Activated CD8-positive, alpha-beta T cell treated with anti-CD3 and anti-CD28 coated beads for 36 hours (primary cell): Measurements from ENCODE around the gene SGCB. TPM values are rescaled to one million over a fixed set of nuclear protein-coding genes. Genes with fewer than 3 reads are reported as not detected.

Experiments
- ATAC-seq: fragments of 200-7000 bp; cut with Tn5 transposase; one replicate; pipeline ENCODE4 v1.10.0; 2021; ENCODE audit warnings: mild to moderate bottlenecking, moderate library complexity
- CTCF ChIA-PET: fragments of 350-600 bp; sonication (Branson Sonifier 250); formaldehyde crosslinking; loops from one replicate; lab custom pipeline; 2021; ENCODE audit warnings: antibody characterized with exemption; lab: Charles Lee
- POLR2A ChIA-PET: fragments of 350-600 bp; sonication (Branson Sonifier 250); formaldehyde crosslinking; loops from one replicate; lab custom pipeline; 2021; ENCODE audit warnings: antibody characterized with exemption; lab: Charles Lee
- DNase-seq: peaks from one replicate; pipeline ENCODE4 v3.0.0-alpha.2; 2020
- H3K27ac Mint-ChIP-seq: one replicate; pipeline ENCODE4 v1.8.0; 2021; ENCODE audit warnings: mild to moderate bottlenecking, mixed read lengths
- H3K27me3 Mint-ChIP-seq: one replicate; pipeline ENCODE4 v1.8.0; 2021; ENCODE audit warnings: mixed read lengths
- H3K36me3 Mint-ChIP-seq: one replicate; pipeline ENCODE4 v1.8.0; 2021; ENCODE audit warnings: low read depth, mixed read lengths
- H3K4me1 Mint-ChIP-seq: one replicate; pipeline ENCODE4 v1.8.0; 2021; ENCODE audit warnings: low read depth, mixed read lengths
- H3K4me3 Mint-ChIP-seq: one replicate; pipeline ENCODE4 v1.8.0; 2021; ENCODE audit warnings: mild to moderate bottlenecking, moderate library complexity, mixed read lengths
- H3K9me3 Mint-ChIP-seq: one replicate; pipeline ENCODE4 v1.8.0; 2021; ENCODE audit warnings: mixed read lengths
- CTCF ChIP-seq: fragments of 200-600 bp; IDR thresholded peaks from one replicate; pipeline ENCODE4 v1.8.0; 2022; ENCODE audit warnings: antibody characterized with exemption, mild to moderate bottlenecking
- intact Hi-C: fragments of 100-400 bp; cut with micrococcal nuclease; formaldehyde crosslinking; loops from one replicate; pipeline ENCODE4 v1.10.0; 2022
- total RNA-seq, 2 experiments: library from RNA; stranded (reverse); gene quantifications; one replicate each; pipeline ENCODE4 v1.2.3, GENCODE V29; 2021

The SGCB gene
- total RNA-seq, 2 experiments from 2014 or later = 7.6 to 8.8 TPM

GRCh38 chr4:52054254-52054653, 16.2 kb upstream of the SGCB start:
- no peak for ATAC-seq
- DNase-seq = no peak
- peaks cover 14% of the 10 kb centered on the region for H3K4me1 Mint-ChIP-seq
- H3K9me3 Mint-ChIP-seq = no peaks in the 10 kb centered on the region
- peaks cover 50% of the 10 kb centered on the region for H3K27me3 Mint-ChIP-seq
- no peak overlapping the region for H3K4me3 Mint-ChIP-seq
- CTCF ChIA-PET = no interaction called here
- intact Hi-C loops = no loop called here
- no peaks in the 10 kb centered on the region for H3K36me3 Mint-ChIP-seq
- TF ChIP-seq CTCF = no peak
- no peak overlapping the region for H3K27ac Mint-ChIP-seq
- POLR2A ChIA-PET = interaction anchor here (0.9 kb wide), 1 partner anchor 201 kb away, joined by 3 read pairs; no protein-coding TSS in a partner anchor

- peak overlapping the region; percentile 45 for H3K4me3 Mint-ChIP-seq
- no peaks in the 10 kb centered on the region for H3K9me3 Mint-ChIP-seq
- peaks cover 14% of the 10 kb centered on the region for H3K4me1 Mint-ChIP-seq
- DNase-seq = no peak
- peaks cover 54% of the 10 kb centered on the region for H3K27me3 Mint-ChIP-seq
- no peak overlapping the region for H3K27ac Mint-ChIP-seq
- H3K36me3 Mint-ChIP-seq = no peaks in the 10 kb centered on the region
- CTCF ChIA-PET = no interaction called here
- intact Hi-C loops = no loop called here
- no peak for TF ChIP-seq CTCF
- peak; percentile 34 for ATAC-seq
- POLR2A ChIA-PET = no interaction called here
These were observed 14.3 kb upstream of the SGCB start for GRCh38 chr4:52052475-52052780.

- Mint-ChIP-seq H3K4me3 (peak overlapping the region; percentile 45), H3K9me3 (no peaks in the 10 kb centered on the region), H3K4me1 (peaks cover 14% of the 10 kb centered on the region), H3K27me3 (peaks cover 56% of the 10 kb centered on the region), H3K36me3 (no peaks in the 10 kb centered on the region), H3K27ac (no peak overlapping the region)
- intact Hi-C loops = no loop called here
- ChIA-PET POLR2A (no interaction called here), CTCF (no interaction called here)
- DNase-seq (peak; percentile 11), ATAC-seq (peak; percentile 37)
- TF ChIP-seq CTCF = no peak
These were observed 13.7 kb upstream of the SGCB start for GRCh38 chr4:52051615-52052474.

- no peak within 1 kb of the TSS for H3K27ac Mint-ChIP-seq
- H3K4me3 Mint-ChIP-seq = peak within 1 kb of the TSS; percentile 45
- no peak for DNase-seq
- H3K36me3 Mint-ChIP-seq = no peaks in the 10 kb centered on the region
- no peak for TF ChIP-seq CTCF
- peak; percentile 47 for ATAC-seq
- no peaks in the 10 kb centered on the region for H3K9me3 Mint-ChIP-seq
- intact Hi-C loops = no loop called here
- ChIA-PET CTCF (no interaction called here), POLR2A (no interaction called here)
- H3K4me1 Mint-ChIP-seq = peaks cover 14% of the 10 kb centered on the region
- H3K27me3 Mint-ChIP-seq = peaks cover 54% of the 10 kb centered on the region
These were observed 13.1 kb upstream of the SGCB start, which contains the start of gene SPATA18 for GRCh38 chr4:52051213-52051614. TSS of gene SPATA18 (plus strand) at chr4:52051304. CDS start at chr4:52051705, 401 bp downstream.

GRCh38 chr4:52049266-52049665, 11.2 kb upstream of the SGCB start:
- CTCF ChIA-PET = no interaction called here
- Mint-ChIP-seq H3K27me3 (peaks cover 56% of the 10 kb centered on the region), H3K4me1 (peaks cover 14% of the 10 kb centered on the region), H3K36me3 (no peaks in the 10 kb centered on the region), H3K4me3 (no peak overlapping the region), H3K27ac (no peak overlapping the region), H3K9me3 (no peaks in the 10 kb centered on the region)
- intact Hi-C loops = no loop called here
- no peak for TF ChIP-seq CTCF
- ATAC-seq = no peak
- no peak for DNase-seq
- POLR2A ChIA-PET = no interaction called here
